ENCODE measurements around the gene COG3. TPM values are rescaled to one million over a fixed set of nuclear protein-coding genes. Genes with fewer than 3 reads are reported as not detected.

COG3 gene
- total RNA-seq, 1 donor from 2014 or later = 38.3 TPM

- TF ChIP-seq, protein P1, sequence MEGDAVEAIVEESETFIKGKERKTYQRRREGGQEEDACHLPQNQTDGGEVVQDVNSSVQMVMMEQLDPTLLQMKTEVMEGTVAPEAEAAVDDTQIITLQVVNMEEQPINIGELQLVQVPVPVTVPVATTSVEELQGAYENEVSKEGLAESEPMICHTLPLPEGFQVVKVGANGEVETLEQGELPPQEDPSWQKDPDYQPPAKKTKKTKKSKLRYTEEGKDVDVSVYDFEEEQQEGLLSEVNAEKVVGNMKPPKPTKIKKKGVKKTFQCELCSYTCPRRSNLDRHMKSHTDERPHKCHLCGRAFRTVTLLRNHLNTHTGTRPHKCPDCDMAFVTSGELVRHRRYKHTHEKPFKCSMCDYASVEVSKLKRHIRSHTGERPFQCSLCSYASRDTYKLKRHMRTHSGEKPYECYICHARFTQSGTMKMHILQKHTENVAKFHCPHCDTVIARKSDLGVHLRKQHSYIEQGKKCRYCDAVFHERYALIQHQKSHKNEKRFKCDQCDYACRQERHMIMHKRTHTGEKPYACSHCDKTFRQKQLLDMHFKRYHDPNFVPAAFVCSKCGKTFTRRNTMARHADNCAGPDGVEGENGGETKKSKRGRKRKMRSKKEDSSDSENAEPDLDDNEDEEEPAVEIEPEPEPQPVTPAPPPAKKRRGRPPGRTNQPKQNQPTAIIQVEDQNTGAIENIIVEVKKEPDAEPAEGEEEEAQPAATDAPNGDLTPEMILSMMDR (IDR thresholded peaks at IDR 0.05; ENCODE audit: unreplicated experiment) = no peak
- no peaks in the 10 kb centered on the region for H3K9me3 Mint-ChIP-seq
- no peak overlapping the region for H3K27ac Mint-ChIP-seq
- H3K27me3 Mint-ChIP-seq (ENCODE audit: low read depth) = peaks cover 19% of the 10 kb centered on the region
- no peak for DNase-seq (ENCODE audit: low spot score in 2 of 2, unreplicated experiment in 2 of 2)
- H3K4me1 Mint-ChIP-seq = no peaks in the 10 kb centered on the region
- H3K4me3 Mint-ChIP-seq = no peak overlapping the region
- H3K36me3 Mint-ChIP-seq = no peaks in the 10 kb centered on the region
Measured at GRCh38 chr13:45448965-45449559, 15.7 kb upstream of the COG3 start.

DNA sequence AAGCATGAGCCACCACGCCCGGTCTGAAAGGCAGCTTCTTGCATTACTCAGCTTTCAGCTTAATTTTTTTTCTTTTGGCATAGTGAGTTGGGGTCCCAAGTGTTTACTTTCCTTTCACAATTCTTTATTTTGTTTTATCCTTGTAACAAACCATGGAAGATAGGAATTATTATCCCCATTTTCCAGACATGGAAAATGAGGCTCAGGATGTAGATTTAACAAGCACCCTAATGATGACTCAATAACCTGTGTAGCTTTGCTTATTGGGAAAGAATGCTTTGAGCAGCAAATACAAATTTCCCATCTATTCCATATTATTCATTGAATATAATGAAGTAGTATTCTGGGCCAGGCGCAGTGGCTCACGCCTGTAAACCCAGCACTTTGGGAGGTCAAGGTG lies 13.5 kb upstream of the COG3 start:
- TF ChIP-seq, protein P1 (IDR thresholded peaks at IDR 0.05; ENCODE audit: unreplicated experiment) = no peak
- Mint-ChIP-seq H3K36me3 (no peaks in the 10 kb centered on the region), H3K27me3 (ENCODE audit: low read depth) (peaks cover 14% of the 10 kb centered on the region), H3K9me3 (no peaks in the 10 kb centered on the region), H3K4me3 (no peak overlapping the region), H3K27ac (no peak overlapping the region), H3K4me1 (no peaks in the 10 kb centered on the region)
- no peak for DNase-seq (ENCODE audit: low spot score in 2 of 2, unreplicated experiment in 2 of 2)

- DNase-seq (ENCODE audit: low spot score in 2 of 2, unreplicated experiment in 2 of 2) = no peak
- peaks cover 12% of the 10 kb centered on the region for H3K9me3 Mint-ChIP-seq
- TF ChIP-seq, protein P1 (IDR thresholded peaks at IDR 0.05; ENCODE audit: unreplicated experiment) = no peak
- H3K27ac Mint-ChIP-seq = no peak overlapping the region
- H3K27me3 Mint-ChIP-seq (ENCODE audit: low read depth) = peaks cover 15% of the 10 kb centered on the region
- no peaks in the 10 kb centered on the region for H3K36me3 Mint-ChIP-seq
- H3K4me3 Mint-ChIP-seq = no peak overlapping the region
- H3K4me1 Mint-ChIP-seq = no peaks in the 10 kb centered on the region
Measured at GRCh38 chr13:45454204-45454603, 10.5 kb upstream of the COG3 start.

GRCh38 chr13:45456196-45456972 lies 8.4 kb upstream of the COG3 start:
- DNase-seq (ENCODE audit: low spot score in 2 of 2, unreplicated experiment in 2 of 2) = no peak
- Mint-ChIP-seq H3K36me3 (no peaks in the 10 kb centered on the region), H3K27me3 (ENCODE audit: low read depth) (peaks cover 25% of the 10 kb centered on the region), H3K27ac (no peak overlapping the region), H3K9me3 (peaks cover 17% of the 10 kb centered on the region), H3K4me3 (no peak overlapping the region), H3K4me1 (no peaks in the 10 kb centered on the region)
- TF ChIP-seq, protein P1 (IDR thresholded peaks at IDR 0.05; ENCODE audit: unreplicated experiment) = no peak

- Mint-ChIP-seq H3K4me3 (peak overlapping the region; percentile 97), H3K27me3 (ENCODE audit: low read depth) (peaks cover 18% of the 10 kb centered on the region), H3K4me1 (peaks cover 39% of the 10 kb centered on the region), H3K27ac (peak overlapping the region; percentile 98), H3K9me3 (peaks cover 5% of the 10 kb centered on the region), H3K36me3 (no peaks in the 10 kb centered on the region)
- no peak for DNase-seq (ENCODE audit: low spot score in 2 of 2, unreplicated experiment in 2 of 2)
- TF ChIP-seq, protein P1 (IDR thresholded peaks at IDR 0.05; ENCODE audit: unreplicated experiment) = no peak
Measured at GRCh38 chr13:45464141-45464686, 525 bp upstream of the COG3 start.
